ENCODE measurements around the gene SMIM31.

DNA sequence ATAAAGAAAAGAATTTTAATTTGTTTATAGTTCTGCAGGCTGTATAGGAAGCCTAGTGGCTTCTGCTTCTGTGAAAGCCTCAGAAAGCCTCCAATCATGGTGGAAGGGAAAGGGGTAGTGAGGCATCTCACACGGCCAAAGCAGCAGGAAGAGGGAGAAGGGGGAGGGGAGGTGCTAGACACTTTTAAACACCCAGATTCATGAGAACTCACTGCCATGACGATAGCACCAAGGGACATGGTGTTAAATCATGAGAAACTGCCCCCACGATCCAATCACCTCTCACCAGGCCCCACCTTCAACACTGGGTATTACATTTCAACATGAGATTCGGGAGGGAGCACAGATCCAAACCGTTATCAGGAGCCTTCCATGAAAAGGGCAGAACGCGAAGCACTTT is 18.1 kb downstream of the SMIM31 start:
- TF ChIP-seq, protein P1, sequence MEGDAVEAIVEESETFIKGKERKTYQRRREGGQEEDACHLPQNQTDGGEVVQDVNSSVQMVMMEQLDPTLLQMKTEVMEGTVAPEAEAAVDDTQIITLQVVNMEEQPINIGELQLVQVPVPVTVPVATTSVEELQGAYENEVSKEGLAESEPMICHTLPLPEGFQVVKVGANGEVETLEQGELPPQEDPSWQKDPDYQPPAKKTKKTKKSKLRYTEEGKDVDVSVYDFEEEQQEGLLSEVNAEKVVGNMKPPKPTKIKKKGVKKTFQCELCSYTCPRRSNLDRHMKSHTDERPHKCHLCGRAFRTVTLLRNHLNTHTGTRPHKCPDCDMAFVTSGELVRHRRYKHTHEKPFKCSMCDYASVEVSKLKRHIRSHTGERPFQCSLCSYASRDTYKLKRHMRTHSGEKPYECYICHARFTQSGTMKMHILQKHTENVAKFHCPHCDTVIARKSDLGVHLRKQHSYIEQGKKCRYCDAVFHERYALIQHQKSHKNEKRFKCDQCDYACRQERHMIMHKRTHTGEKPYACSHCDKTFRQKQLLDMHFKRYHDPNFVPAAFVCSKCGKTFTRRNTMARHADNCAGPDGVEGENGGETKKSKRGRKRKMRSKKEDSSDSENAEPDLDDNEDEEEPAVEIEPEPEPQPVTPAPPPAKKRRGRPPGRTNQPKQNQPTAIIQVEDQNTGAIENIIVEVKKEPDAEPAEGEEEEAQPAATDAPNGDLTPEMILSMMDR (optimal IDR thresholded peaks at IDR 0.05 in 1 of 3, IDR thresholded peaks at IDR 0.05 in 1 of 3, conservative IDR thresholded peaks at IDR 0.05 in 1 of 3; ENCODE audit: extremely low read depth in 1 of 3, insufficient read depth in 2 of 3, low read length in 3 of 3), result no peak
- no peak for TF ChIP-seq EZH2 (IDR thresholded peaks at IDR 0.05; ENCODE audit: low read length)

All from keratinocyte (primary cell).